NB4 (cell line): Measurements from ENCODE around the gene CLEC3B.

Experiments
- DNase-seq: peaks from one replicate; pipeline ENCODE4 v3.0.0; 2010; ENCODE audit warnings: low read depth
- H3K4me3 ChIP-seq: one replicate; pipeline ENCODE4 v1.5.1; 2011; ENCODE audit warnings: mild to moderate bottlenecking, low read depth, low read length, moderate library complexity
- MYC ChIP-seq: IDR thresholded peaks from 2 replicates; pipeline ENCODE4 v1.6.1; 2011; ENCODE audit warnings: low read depth, low read length
- POLR2A ChIP-seq: IDR thresholded peaks from 2 replicates; pipeline ENCODE4 v1.6.1; 2011; ENCODE audit warnings: mild to moderate bottlenecking; ENCODE audit not compliant: insufficient read length; ENCODE audit errors: extremely low read depth
- TF ChIP-seq, protein P1 (sequence below): IDR thresholded peaks from one replicate; pipeline ENCODE4 v1.5.1; 2012; ENCODE audit warnings: low read depth, low read length
- TF ChIP-seq, protein P2 (sequence below): IDR thresholded peaks from 2 replicates; pipeline ENCODE4 v1.6.1; 2011; ENCODE audit warnings: low read depth, low read length

The CLEC3B gene

DNA sequence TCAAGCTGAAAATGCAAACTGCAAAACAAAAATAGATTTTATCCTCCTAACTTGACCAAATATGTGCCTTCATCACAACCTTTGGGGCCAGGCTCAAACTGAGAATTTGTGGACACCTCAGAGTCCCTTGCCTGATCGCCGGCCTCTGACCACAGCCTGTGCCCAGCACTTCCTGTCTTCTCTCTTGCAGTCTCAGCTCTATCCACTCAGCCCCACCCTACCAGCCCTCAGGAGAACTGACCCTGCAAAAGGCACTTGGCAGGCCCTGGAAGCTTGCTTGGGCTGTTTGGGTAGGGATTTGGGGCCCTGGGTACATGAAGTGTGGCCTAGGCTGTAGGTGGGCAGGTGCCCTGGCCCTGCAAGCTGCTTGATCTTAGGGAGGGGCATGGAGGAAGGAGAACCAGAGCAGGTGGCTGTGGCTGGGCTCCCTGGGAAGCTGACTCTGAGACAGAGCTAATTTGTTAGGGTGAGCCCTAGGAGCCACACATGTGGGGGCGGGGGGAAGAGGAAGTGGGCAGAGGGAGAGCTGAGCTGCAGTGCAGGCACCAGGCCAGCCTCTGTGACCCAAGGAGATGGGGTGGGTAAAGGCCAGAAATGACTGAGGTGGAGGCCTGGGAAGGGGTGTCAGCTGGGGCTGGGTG is 8.6 kb downstream of the CLEC3B start:
- TF ChIP-seq MYC (peak; percentile 66), POLR2A (no peak)
- DNase-seq: peak; percentile 95
- peak overlapping the region; percentile 14 for H3K4me3 ChIP-seq

DNA sequence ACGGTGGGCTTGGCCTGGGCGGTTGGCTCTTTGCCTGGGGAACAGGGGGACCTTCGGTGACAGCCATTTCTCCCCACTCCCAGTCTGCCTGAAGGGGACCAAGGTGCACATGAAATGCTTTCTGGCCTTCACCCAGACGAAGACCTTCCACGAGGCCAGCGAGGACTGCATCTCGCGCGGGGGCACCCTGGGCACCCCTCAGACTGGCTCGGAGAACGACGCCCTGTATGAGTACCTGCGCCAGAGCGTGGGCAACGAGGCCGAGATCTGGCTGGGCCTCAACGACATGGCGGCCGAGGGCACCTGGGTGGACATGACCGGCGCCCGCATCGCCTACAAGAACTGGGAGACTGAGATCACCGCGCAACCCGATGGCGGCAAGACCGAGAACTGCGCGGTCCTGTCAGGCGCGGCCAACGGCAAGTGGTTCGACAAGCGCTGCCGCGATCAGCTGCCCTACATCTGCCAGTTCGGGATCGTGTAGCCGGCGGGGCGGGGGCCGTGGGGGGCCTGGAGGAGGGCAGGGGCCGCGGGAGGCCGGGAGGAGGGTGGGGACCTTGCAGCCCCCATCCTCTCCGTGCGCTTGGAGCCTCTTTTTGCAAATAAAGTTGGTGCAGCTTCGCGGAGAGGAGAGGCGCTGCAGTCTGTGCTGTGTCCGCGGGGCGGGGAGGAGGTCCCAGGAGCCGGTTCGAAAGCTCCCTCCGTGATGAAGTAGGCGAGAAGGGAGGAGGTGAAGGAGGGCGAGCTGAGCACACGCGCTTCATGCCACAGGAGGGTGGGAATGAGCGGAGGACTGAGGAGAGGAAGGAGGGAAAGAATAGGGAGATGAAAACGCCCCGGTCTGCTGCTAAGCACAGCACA is 9.6 kb downstream of the CLEC3B start:
- H3K4me3 ChIP-seq: peak overlapping the region; percentile 10
- TF ChIP-seq POLR2A: no peak
- TF ChIP-seq MYC: no peak
- TF ChIP-seq, protein P1, sequence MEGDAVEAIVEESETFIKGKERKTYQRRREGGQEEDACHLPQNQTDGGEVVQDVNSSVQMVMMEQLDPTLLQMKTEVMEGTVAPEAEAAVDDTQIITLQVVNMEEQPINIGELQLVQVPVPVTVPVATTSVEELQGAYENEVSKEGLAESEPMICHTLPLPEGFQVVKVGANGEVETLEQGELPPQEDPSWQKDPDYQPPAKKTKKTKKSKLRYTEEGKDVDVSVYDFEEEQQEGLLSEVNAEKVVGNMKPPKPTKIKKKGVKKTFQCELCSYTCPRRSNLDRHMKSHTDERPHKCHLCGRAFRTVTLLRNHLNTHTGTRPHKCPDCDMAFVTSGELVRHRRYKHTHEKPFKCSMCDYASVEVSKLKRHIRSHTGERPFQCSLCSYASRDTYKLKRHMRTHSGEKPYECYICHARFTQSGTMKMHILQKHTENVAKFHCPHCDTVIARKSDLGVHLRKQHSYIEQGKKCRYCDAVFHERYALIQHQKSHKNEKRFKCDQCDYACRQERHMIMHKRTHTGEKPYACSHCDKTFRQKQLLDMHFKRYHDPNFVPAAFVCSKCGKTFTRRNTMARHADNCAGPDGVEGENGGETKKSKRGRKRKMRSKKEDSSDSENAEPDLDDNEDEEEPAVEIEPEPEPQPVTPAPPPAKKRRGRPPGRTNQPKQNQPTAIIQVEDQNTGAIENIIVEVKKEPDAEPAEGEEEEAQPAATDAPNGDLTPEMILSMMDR: no peak
- TF ChIP-seq, protein P2, sequence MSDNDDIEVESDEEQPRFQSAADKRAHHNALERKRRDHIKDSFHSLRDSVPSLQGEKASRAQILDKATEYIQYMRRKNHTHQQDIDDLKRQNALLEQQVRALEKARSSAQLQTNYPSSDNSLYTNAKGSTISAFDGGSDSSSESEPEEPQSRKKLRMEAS: no peak
- peak; percentile 43 for DNase-seq

DNA sequence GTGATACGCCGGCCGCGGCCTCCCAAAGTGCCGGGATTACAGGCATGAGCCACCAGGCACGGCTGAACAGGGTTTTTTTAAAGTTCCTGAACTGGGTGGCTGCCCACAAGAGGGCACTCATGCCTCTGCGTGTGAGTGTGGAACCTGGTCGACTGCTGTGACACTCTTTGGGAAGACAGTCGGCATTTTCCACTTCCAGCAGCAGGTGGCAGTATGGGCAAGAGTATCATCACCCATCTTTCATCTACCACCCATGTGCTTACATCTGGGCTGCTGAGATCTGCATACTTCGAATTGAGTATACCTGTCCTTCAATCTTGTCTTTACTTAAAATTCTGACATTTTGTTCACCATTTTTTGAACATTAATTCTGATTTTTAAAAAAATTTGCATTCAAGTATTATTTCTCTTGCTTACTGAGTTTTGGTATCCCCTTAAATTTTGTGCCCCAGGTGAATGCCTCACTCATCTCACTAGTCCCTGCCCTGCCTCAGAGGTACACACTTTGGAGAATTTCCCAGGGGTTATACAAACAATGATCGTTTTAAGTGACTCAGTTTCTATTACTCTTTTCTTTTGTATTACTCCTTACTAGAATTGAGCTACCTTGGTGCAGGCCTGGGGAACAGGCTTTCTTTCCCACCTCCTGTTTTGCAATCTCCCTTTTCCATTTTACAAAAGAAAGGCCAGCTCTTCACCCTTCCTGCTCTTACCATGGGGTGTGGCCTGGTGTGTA is 11.8 kb downstream of the CLEC3B start:
- TF ChIP-seq POLR2A (no peak), MYC (peak; percentile 96)
- TF ChIP-seq, protein P1: peak; percentile 90
- TF ChIP-seq, protein P2: peak; percentile 96
- no peak overlapping the region for H3K4me3 ChIP-seq
- peak; percentile 94 for DNase-seq

DNA sequence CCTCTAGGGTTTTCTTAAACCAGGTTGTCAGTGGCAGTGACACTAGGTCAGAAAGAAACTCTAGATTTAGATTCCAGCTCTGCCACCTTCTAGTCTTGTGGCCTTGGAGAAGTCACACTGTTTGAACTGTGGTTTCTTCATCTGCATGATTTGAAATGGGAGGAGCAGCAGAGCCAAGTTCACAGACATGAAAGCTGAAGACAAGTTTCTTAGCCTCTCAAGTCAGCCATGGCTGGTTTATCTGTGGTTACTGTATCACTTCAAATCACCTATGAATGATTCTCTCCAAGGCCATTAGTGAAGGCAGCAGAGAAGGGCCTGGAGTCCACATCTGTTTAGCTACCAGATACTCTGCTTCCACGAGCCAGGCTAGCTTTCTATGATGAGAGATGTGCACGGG is 15.6 kb downstream of the CLEC3B start:
- H3K4me3 ChIP-seq: no peak overlapping the region
- TF ChIP-seq POLR2A: no peak
- TF ChIP-seq, protein P2: no peak
- TF ChIP-seq, protein P1: no peak
- no peak for TF ChIP-seq MYC
- peak; percentile 16 for DNase-seq

DNA sequence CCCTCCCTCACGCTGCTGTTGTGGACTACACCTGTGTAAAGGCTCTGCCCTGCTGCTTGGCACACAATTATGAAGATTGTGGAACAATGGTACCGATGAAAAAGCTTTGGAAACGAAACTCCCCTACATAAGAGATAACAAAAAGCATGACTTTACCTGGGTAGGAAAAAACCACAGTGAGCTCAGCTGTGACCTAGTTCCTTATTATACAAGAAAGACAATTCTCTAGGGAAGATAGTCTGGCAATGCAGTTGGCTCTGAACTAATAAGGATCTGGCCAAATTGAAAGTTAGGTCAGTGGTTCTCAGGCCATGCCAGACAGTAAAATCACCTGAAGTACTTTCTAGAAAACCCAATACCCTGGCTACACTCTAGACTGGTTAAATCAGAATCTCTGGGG is 16.1 kb downstream of the CLEC3B start:
- peak; percentile 33 for DNase-seq
- H3K4me3 ChIP-seq: no peak overlapping the region
- TF ChIP-seq, protein P1: no peak
- TF ChIP-seq POLR2A (no peak), MYC (no peak)
- TF ChIP-seq, protein P2: no peak
